NCI-H2107 treated with DMSO at 0.1 percent for 48 hours (cell line): ENCODE measurements around the gene PCYOX1L.
"Not testable (repeated sequence)": the region's sequence is repeated elsewhere in the genome, so short reads cannot be mapped to it uniquely, and the experiment has no call there.

Source experiments
- DNase-seq: peaks from one replicate; lab custom pipeline; 2025; ENCODE audit not compliant: unreplicated experiment; lab: John Stamatoyannopoulos, UW

Gene PCYOX1L

DNA sequence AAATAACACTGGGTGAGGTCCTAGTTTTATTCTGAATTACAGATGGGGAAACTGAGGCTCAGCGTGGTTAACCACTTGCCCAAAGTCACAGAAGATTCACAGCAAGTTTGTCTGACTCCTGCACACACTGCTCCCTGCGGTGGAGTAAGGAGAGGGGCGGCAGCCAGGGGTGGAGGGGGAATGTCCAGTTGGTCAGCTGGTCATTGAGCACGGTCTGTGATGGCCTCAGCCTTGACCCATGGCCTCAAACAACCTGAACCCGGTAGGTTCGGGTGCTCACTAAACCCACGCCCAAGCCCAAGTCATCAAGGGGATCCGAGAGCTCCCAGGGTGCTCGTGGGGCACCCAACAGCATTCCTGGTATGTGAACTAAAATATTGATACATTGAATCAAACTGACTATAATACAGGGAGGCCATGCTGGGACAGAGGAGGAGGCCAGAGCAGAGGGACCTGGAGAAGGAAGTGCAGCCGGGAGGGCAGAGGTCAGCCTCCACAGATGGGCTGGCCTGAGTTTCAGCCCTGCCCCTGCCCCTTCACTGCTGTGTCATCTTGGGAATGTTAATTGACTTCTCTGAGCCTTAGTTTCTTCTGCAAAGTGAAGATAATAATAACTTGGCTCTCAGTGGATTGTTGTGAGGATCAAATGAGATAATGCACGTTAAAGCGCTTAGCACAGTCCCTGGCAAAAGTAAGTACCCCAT lies 24.8 kb downstream of the PCYOX1L start:
- no peak for DNase-seq

DNA sequence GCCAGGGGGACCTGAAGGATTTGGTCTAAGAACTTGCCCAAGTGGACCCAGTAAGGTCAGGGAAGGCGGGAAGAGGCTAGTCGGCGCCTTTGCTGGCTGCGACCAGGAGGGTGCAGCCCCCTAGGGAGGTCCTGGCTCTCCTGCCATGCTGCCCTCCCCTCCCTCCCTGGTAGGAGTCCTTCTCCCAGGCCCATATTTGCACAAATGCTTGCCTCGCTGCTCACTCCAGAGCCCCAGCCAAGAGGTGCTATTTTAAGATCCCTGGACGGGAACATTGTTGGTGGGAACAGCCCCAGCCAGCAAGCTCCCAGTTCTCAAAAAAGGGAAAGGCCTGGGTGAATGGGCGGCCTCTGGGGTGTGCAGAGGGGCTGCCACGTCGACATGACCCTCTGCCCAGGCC lies 25.6 kb downstream of the PCYOX1L start:
- no peak for DNase-seq

DNA sequence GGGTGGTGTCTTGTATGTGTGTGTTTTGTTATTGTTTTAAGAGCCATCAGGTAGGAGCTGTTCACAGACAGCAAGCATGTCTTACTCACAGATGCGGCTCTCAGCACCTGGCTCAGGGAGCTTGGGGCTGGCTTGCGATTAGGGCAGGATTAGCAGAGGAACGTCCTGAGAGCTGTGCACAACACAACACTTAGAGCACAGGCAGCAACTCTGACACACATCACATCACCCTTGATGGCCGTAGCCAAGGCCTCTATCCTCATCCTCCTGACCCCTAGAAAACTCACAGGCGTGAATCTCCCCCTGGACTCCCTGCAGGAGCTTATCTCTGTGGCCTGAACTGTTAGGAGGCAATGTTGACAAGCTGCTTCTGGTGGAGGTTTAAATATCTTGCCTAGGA lies 28.3 kb downstream of the PCYOX1L start:
- DNase-seq = no peak

DNA sequence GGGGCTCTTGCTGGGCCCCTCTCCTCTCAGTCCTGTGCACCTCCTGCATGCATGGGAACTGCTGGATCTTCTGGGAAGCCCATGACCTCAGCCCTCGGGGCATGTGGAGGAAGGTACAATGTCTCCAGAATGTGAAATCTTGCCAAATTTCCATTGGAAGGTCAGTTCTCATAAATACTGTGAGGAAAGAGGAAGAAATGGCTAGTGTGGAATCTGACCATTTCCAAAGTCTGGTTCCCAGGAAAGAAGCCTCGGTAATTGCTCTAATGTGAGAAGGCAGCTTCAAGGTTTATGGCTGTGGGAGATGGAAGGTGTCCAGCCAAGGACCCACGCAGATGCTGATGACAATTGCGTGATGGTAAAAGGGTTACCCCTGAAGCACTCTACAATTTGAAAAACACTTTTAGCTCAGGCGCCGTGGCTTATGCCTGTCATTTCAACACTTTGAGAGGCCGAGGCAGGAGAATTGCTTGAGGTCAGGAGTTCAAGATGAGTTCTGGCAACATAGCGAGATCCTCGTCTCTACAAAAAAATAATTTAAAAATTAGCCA lies 29.3 kb downstream of the PCYOX1L start:
- no peak for DNase-seq

DNA sequence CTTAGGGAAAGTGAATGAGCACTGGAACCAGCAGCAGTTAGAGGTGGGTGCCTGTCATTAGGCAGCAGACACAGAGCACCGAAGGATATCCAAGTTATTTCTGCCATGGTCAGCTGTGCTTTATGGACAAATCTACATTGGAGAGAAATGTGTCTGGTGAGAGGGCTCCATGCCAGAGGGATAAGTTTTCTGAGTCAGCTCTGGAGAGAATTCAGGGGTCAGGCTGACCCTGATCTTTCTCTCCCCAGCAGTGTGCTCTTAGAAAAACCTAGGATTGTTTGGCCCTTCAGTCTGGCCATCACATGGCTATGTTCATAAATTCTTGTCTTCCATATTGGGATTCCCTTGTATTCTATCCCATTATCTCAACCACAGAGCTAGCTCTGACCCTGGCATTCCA lies 30.1 kb downstream of the PCYOX1L start:
- no peak for DNase-seq

DNA sequence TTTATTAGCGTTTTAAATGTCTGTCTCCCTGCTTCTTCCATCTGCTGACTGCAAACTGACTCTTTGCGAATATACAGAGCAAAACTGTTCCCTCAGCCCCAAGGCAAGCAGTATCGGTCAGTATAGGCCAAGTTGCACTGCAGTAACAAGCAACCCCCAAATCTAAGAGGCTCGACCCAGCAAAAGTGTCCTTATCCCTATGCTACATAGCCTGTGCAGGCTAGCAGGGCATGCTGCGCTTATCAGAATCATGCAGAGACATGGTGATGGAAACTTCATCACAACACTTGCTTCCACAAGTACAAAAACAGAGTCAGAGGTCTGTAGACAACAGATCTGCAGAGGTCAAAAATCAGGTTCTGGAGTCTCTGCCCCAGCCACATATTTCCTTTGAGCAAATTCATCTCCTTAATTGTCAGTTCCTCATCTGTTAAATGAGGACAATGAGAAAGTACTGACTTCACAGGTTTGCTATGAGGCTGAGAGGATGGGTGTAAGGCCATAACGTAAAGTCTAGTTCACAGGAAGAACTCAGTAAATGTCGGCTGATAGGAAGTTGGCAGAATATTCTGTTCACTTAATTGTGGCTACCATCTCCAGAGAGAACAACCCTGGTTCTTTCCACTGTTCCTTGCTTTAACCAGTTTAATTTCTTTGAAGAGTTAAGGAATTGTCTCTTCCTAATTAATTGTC lies 30.8 kb downstream of the PCYOX1L start:
- DNase-seq = no peak

DNA sequence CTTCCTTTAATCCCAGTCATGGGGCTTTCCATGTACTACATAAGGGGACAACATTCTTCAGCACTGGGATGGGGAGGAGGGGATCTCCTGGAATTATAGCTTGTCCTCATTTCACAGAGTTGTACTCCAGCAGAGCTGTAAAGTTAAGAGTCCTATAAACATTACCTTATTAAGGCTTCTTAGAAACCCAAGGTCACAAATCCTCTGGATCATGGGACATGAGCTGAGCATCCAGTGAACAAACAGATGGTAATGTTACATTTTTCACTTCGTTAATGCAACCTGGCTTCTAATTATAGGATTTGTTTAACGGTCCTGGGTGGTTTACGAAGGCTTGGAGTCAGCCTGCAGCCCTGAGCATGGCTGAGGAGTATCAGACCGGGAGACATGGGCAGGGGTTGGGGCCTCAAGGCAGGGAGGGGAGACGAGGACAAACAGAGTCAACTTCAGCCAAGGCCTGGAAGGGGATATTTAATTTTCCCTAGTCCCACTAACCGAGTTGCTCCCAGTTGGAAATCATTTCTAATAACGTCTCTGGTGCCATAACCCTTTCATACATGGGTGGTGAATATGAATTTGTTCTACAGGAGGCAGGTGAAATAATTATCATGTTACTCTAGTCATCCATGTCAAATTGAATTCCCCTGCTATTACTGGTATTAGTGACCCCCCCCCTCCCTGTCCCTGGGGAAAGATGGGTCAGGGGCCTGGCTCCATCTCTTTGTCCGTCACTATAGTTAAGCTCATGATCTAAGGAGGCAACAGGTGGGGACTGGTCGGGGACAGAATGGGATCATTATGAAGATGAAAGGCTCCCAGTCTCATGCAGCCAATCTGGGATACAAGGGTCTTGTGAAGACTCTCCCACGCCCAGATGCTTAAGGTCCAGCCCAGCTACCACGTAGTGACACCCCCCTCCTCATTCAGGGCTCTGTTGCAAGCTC lies 32.0 kb downstream of the PCYOX1L start:
- DNase-seq = no peak

DNA sequence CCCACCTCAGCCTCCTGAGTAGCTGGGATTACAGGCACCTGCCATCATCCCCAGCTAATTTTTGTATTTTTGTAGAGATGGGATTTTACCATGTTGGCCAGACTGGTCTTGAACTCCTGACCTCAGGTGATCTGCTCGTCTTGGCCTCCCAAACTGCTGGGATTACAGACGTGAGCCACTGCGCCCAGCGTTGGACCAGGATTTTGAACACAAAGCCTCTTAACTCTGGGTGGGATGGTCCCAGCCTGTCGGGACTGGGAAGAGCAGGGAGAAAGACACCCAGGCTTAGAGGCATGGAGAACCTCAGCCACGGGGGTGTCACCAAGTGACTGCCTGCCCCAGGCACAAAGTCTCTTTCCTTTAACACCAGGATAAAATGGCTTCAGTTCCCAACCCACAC lies 33.2 kb downstream of the PCYOX1L start:
- not testable (repeated sequence) for DNase-seq

DNA sequence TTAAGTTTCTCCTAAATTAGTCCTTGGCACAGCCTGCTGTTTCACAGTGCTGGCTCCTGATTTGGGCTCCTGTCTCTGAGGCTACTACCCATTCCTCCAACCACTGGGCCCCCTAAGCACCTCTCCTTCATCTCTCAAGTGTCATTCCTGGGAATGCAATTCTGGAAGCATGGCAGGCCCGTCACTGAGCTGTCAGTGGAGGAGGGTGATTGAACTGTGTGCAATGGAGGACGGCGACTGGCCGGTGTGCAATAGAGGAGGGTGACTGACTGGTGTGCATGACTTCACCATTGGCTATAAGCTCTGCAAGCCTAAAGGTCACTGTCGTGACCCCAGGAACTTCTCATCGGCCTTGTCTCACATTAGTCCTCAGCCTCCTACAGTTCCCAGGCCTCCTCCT lies 33.7 kb downstream of the PCYOX1L start:
- no peak for DNase-seq

DNA sequence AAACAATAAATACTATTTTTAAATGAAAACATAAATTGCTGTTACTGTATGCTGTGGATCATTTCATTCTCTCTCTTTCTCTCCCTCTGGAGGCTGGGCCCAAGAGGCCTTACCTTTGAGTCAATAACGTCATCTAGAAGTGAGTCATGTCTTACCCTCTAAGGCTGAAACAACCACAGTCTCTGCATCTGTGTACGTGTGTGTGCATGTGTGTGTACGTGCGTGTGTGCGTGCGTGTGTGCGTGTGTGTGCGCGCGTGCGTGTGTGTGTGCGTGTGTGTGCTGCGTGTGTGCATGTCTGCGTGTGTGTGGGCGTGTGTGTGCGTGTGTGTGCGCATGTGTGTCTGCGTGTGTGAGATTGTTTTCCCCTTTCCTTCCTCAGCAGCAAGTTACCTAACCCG lies 34.9 kb downstream of the PCYOX1L start:
- DNase-seq = no peak

DNA sequence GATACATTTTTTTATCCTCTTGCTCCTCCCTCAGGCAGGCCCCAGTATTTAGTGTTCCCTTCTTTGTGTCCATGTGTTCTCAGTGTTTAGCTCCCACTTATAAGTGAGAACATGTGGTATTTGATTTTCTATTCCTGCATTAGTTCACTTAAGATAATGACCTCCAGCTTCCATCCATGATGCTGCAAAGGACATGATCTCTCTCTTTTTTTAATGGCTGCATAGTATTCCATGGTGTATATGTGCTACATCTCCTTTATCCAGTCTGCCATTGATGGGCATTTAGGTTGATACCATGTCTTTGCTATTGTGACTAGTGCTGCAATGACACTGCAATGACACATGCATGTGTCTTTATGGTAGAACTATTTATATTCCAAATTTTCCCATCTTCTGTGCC lies 37.1 kb downstream of the PCYOX1L start:
- DNase-seq = not testable (repeated sequence)

DNA sequence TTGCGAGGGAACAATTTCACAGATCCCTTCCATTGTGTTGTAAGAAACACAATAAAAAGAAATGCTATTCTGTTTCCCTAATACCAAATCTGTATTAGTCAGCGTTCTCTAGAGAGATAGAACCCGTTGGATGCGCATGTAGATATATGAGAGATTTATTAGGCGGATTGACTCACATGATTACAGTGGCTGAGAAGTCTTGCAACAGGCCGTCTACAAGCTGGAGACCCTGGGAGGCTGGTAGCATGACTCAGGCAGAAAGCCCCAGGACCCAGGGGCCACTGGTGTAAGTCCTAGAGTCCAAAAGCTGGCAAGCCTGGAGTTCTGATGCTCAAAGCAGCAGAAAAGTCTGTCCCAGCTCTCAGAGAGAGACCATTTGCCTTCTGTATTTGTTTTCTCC lies 39.7 kb downstream of the PCYOX1L start:
- DNase-seq = no peak

DNA sequence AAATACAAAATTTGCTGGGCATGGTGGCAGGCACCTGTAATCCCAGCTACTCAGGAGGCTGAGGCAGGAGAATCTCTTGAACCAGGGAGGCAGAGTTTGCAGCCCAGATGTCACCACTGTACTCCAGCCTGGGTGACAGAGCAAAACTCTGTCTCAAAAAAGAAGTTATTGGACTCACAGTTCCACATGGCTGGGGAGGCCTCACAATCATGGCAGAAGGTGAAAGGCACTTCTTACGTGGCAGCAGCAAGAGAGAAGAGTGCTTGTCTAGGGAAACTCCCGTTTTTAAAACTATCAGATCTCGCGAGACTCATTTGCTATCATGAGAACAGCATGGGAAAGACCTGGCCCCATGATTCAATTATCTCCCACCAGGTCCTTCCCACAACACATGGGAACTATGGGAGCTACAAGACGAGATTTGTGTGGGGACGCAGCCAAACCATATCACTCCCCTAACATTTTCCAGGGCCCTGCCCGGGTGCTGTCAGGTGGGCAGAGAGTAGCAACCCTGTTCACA lies 41.0 kb downstream of the PCYOX1L start:
- DNase-seq = not testable (repeated sequence)

DNA sequence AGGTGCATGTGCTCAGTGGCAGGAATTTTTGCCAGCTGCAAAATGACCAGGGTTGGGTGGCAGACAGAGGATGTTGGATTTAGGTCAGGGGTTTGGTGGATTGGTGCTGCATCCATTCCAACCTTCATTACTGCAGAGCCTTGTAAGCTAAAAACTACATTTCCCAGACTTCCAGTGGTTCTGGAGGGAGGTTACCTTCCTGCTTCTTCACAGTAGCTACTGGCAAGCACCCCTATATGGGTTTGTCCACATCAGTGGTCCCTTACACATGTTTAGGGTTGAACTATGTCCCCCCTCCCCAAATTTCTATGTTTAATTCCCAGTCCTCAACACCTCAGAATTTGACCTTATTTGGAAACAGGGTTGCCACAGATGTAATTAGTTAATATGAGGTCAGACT lies 41.9 kb downstream of the PCYOX1L start:
- no peak for DNase-seq

DNA sequence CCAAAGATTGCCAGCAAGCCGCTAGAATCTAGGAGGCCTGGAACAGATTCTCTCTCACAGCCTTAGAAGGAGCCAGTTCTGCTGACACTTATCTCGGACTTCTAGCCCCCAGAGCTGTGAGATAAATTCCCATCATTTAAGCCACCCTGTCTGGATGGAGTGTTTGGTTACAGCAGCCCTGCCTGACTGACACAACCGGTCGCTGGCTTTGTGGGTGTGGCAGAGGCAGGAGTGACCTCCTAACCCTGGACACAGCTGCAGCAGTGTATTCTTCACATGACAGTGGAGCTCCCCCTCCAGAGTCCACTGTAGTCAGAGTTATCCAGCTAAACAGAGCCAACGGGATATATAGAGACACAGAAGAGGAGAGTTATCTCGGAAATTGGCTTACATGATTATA lies 42.5 kb downstream of the PCYOX1L start:
- DNase-seq = no peak

DNA sequence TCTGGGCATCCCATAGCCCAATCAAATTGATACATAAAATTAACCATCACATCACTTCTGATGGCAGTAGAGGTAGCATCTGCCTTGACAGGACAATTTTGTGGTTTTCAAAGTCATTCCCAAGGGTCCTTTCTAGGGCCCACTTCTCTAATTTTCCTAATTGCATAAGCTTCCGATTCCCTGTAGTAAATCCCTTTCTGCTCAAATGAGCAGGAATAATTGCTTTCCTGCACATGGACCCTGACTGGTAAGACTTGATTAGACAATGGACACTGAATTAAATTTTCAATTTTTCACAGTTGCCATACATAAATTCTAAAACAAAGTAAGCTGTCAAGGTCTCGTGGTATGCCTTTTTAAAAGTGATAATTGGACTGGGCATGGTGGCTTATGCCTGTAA lies 43.2 kb downstream of the PCYOX1L start:
- no peak for DNase-seq

DNA sequence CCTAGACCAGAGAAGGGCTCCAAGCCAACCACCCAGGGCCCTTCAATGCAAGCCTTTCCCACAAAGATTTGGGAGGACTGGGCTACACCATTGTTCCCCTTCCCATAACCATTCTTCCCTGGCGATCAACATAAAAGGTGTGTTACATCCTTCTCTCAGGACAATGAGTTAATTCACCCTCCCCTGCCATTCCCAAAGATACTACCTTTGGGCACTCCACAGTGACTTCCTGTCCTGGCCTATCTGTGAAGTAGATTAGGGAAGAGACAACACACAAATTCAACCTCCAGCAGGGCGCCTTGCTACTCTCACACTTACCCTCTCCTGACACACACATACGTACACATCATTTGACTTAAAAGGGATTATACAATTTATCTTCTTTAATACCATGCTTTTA lies 44.4 kb downstream of the PCYOX1L start:
- no peak for DNase-seq

DNA sequence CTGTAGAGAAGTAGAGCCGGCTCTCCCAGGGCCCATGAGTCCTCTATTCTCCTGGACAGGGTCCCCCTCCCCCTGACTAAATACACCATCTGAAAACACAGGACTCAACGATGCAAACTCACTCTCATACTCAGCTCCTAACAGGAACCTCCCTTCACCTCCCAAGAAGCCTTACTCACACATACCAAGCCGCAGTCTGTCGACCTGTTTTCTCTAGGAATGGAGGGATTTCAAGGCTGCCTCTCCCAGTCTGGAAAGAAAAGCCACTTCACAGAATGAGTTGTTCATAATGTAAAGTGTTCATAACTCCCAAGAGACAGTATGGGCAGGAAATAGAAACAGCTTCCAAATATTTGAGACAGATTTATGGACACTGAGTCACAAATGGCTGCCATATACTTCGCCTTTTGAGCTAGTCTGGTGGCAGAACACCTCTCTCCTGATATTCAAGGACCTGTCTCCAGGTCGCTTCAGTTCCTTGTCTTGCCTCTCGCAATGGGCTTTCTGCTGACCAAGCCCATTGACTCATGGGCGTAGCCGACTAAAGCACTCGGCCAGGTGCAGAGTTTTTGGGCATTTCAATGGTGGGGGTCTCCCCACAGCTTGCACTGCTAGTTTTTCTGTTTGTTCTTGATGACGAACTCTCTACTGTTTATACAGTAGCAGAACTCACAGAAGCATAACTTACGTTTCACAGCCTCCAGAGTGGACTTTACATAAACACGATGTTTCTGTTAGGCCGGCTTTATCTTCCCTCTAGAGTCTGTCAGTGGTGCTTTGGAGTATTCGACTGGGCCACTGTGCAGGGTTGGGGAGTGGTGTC lies 46.3 kb downstream of the PCYOX1L start:
- DNase-seq = no peak

DNA sequence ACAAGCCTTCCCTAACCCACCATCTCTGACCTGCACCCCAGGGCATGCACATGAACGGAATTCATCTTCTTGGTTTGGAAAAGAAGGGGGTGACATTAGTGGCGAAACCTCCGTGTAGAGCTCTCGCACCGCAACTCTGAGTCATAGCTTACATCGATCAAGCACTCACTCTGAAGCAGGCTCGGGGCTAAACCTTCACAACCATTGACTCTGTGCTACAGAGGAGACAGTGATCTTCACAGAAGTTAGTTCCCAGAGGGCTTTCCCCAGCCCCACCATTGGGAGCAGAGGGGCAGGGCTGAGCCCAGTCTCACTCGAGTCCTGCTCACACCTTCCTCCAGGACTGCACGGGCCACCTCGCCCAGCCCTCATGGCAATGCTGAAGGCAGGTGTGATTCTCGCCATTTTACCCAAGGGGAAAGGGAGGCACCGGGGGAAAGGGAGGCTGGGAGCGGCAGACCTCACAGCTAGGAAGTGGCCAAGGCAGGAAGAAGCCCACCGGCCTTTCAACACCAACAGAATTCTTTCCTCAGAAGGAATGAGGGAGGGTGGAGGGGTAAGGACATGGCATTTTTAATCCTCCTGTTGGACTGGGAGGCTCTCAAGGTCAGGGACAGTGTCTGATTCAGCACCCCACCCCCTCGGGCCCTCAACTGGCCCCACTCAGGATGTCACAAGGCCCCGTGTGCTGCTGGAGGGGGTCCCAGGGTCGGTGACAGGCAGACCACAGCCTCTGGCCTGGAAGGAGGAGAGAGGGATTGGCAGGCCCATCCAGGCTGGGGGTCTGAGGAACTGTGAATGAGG lies 47.1 kb downstream of the PCYOX1L start:
- DNase-seq = no peak
